Activated CD4-positive, alpha-beta T cell treated with anti-CD3 and anti-CD28 coated beads, Interleukin-2, amount 10 ng/mL, durations not matched to agents 7 days and 5 days (primary cell): ENCODE measurements around the gene CIZ1. TPM values are rescaled to one million over a fixed set of nuclear protein-coding genes. Genes with fewer than 3 reads are reported as not detected.
A peak's percentile ranks its signal among the peaks of the same experiment; 100 is the strongest.

ENCODE experiments used
- CTCF ChIA-PET: fragments of 350-600 bp; sonication (Branson Sonifier 250); formaldehyde crosslinking; loops from one replicate; lab custom pipeline; 2021; ENCODE audit warnings: antibody characterized with exemption; lab: Charles Lee
- POLR2A ChIA-PET: fragments of 350-600 bp; sonication (Branson Sonifier 250); formaldehyde crosslinking; loops from one replicate; lab custom pipeline; 2021; ENCODE audit warnings: antibody characterized with exemption; lab: Charles Lee
- DNase-seq: peaks from one replicate; pipeline ENCODE4 v3.0.0-alpha.2; 2020
- H3K27ac Mint-ChIP-seq: one replicate; pipeline ENCODE4 v1.8.0; 2021; ENCODE audit warnings: mild to moderate bottlenecking, moderate library complexity, mixed read lengths
- H3K27me3 Mint-ChIP-seq: one replicate; pipeline ENCODE4 v1.8.0; 2021; ENCODE audit warnings: mixed read lengths
- H3K36me3 Mint-ChIP-seq: one replicate; pipeline ENCODE4 v1.8.0; 2021; ENCODE audit warnings: low read depth, mixed read lengths
- H3K4me1 Mint-ChIP-seq: one replicate; pipeline ENCODE4 v1.8.0; 2021; ENCODE audit warnings: mixed read lengths
- H3K4me3 Mint-ChIP-seq: one replicate; pipeline ENCODE4 v1.8.0; 2021; ENCODE audit warnings: mild to moderate bottlenecking, moderate library complexity, mixed read lengths
- H3K9me3 Mint-ChIP-seq: one replicate; pipeline ENCODE4 v1.8.0; 2021; ENCODE audit warnings: mixed read lengths
- total RNA-seq, 2 experiments: library from RNA; stranded (reverse); gene quantifications; one replicate each; pipeline ENCODE4 v1.2.3, GENCODE V29; 2021

Gene CIZ1
- total RNA-seq, 2 experiments from 2014 or later, result 128 to 129 TPM

DNA sequence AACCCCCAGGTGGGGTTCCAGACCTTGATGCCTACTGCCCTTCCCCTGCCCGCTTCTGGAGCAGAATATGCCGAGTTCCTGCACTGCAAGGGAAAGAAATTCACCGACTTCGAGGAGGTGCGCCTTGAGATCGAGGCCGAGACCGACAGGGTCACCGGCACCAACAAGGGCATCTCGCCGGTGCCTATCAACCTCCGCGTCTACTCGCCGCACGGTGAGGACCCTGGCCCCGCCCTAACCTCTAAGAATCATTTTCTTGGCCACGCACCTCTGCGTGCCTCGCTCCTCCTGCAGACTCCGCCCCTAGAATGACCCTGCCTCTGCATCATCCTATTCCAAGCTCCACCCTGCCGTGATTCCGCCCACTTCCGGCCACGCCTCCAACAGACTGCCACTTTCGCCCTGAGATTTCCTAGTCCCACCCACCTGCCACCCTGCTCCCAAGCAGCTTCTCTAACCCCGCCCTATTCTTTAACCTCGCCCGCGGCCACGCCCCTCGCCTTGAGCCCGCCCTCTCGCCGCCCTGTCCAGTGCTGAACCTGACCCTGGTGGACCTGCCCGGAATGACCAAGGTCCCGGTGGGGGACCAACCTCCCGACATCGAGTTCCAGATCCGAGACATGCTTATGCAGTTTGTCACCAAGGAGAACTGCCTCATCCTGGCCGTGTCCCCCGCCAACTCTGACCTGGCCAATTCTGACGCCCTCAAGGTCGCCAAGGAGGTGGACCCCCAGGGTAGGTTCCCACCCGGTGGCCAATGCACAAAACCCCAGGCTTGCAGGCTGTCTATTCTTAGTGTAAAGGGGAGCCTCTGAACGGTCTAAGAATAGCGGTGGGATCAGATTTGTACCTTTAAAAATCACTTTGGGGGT, 27.4 kb upstream of the CIZ1 start:
- ChIA-PET CTCF (interaction anchor here (0.6 to 2.1 kb wide), 5 partner anchors 12 to 53 kb away, joined by 3 to 12 read pairs (median 4); partner anchors contain the start of gene CIZ1), POLR2A (no interaction called here)
- Mint-ChIP-seq H3K9me3 (no peaks in the 10 kb centered on the region), H3K4me3 (peak overlapping the region; percentile 71), H3K27ac (peak overlapping the region; percentile 67), H3K27me3 (peaks cover 6% of the 10 kb centered on the region), H3K36me3 (no peaks in the 10 kb centered on the region), H3K4me1 (peaks cover 14% of the 10 kb centered on the region)
- DNase-seq, result peak; percentile 95

DNA sequence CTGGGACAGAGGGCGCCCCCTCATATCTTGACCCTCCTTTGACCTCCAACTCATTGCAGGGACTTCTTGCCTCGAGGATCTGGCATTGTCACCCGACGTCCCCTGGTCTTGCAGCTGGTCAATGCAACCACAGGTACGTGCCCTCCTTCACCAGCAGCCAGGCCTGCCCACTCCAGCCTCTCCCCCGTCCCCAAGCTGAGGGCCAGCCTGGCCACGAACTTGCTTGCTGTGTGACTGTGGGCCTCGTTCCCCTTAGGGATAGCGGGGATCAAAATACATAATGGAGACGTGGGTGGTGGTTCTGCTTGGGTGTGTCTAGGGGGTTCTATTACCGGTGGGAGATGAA, 26.8 kb upstream of the CIZ1 start:
- no peaks in the 10 kb centered on the region for H3K36me3 Mint-ChIP-seq

DNA sequence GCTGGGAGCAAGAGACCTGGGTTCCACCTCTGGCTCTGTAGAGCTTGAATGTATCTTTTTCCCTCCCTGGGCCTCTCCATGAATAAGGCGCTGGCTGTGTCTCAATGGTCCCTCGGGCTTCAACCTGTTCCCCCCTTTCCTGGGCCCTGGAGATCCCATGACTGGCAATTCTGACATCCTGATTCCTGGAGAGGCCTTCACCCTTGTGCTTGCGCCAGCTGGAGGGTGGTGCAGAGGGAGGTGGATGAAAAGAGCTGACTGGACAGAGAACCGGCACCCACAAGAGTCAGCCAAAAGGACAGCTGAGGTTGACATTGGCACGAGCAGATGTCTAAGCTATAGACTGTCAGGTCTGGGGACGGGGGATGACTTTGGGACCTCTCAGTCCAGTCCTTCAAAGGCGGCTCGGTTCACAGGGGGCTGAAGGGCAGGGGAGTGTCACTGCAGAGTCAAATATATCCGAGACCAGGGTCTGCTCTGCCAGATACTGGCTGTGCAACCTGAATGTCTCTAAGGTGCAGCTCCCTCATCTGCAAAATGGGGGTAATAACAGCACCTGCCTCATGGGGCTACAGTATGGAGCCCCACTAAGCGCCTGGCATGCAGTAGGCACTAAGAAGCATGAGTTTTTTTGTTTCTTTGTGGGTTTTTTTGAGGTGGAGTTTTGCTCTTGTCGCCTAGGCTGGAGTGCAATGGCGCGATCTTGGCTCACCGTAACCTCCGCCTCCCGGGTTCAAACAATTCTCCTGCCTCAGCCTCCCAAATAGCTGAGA, 25.6 kb upstream of the CIZ1 start:
- POLR2A ChIA-PET, result no interaction called here
- Mint-ChIP-seq H3K27ac (no peak overlapping the region), H3K4me3 (no peak overlapping the region), H3K36me3 (no peaks in the 10 kb centered on the region), H3K4me1 (peaks cover 14% of the 10 kb centered on the region), H3K9me3 (no peaks in the 10 kb centered on the region), H3K27me3 (peaks cover 17% of the 10 kb centered on the region)
- DNase-seq, result no peak
- CTCF ChIA-PET, result interaction anchor here (0.5 to 1.9 kb wide), 3 partner anchors 10 to 736 kb away, joined by 3 to 5 read pairs (median 3); no protein-coding TSS in a partner anchor

More for the DNA sequence above, 26.8 kb upstream of the CIZ1 start:
- POLR2A ChIA-PET, result no interaction called here
- Mint-ChIP-seq H3K27ac (peak overlapping the region; percentile 67), H3K9me3 (no peaks in the 10 kb centered on the region), H3K4me1 (peaks cover 14% of the 10 kb centered on the region), H3K4me3 (peak overlapping the region; percentile 71), H3K27me3 (peaks cover 7% of the 10 kb centered on the region)
- DNase-seq, result no peak
- CTCF ChIA-PET, result interaction anchor here (0.6 to 2.1 kb wide), 5 partner anchors 11 to 53 kb away, joined by 3 to 12 read pairs (median 4); partner anchors contain the start of gene CIZ1

DNA sequence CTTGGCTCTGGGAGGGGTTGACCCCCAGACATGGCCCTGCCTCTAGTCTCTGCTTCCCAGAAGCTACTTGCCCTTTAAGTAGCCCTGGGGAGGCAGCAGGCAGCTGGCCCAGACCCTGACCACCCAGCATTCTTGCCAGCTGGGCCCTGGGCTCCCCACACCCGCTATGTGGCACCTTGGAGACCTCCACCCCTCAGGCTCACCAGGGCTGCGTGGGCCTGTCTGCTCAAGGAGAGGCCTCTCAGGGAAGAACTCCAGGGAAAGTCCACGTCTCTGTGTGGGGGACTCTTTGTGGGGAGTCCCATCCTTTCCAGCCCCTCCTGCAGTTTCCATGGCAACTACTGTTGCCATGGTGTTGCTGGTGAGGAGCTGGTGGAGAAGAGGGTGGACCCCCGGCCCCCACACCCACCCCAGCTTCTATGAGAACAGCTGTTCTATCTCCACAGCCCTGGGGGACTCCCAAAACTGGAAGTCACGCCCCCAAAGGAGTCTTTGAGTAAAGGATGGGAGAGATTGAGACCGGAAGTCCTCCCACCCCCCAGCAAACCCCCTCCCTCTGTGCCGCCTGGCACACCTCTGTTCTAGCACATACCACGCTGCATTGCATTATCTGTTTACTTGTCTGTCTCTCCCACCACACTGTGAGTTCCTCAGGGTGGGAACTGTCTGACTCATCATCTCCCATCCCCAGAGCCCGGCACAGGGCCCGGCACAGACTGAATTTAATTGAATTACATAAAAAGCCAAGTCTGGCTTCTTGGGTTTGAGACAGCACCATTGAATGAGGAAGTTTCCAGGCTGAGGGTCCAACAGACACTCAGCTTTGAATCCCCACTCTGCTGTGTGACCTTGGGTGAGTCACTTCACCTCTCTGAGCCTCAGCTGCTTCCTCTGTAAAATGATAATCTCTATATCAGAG, 24.4 kb upstream of the CIZ1 start:
- ChIA-PET CTCF (no interaction called here), POLR2A (no interaction called here)
- no peak overlapping the region for H3K4me3 Mint-ChIP-seq
- DNase-seq, result no peak
- H3K27me3 Mint-ChIP-seq, result peaks cover 22% of the 10 kb centered on the region
- H3K4me1 Mint-ChIP-seq, result peaks cover 14% of the 10 kb centered on the region
- no peaks in the 10 kb centered on the region for H3K36me3 Mint-ChIP-seq
- H3K9me3 Mint-ChIP-seq, result no peaks in the 10 kb centered on the region
- H3K27ac Mint-ChIP-seq, result peak overlapping the region; percentile 19

DNA sequence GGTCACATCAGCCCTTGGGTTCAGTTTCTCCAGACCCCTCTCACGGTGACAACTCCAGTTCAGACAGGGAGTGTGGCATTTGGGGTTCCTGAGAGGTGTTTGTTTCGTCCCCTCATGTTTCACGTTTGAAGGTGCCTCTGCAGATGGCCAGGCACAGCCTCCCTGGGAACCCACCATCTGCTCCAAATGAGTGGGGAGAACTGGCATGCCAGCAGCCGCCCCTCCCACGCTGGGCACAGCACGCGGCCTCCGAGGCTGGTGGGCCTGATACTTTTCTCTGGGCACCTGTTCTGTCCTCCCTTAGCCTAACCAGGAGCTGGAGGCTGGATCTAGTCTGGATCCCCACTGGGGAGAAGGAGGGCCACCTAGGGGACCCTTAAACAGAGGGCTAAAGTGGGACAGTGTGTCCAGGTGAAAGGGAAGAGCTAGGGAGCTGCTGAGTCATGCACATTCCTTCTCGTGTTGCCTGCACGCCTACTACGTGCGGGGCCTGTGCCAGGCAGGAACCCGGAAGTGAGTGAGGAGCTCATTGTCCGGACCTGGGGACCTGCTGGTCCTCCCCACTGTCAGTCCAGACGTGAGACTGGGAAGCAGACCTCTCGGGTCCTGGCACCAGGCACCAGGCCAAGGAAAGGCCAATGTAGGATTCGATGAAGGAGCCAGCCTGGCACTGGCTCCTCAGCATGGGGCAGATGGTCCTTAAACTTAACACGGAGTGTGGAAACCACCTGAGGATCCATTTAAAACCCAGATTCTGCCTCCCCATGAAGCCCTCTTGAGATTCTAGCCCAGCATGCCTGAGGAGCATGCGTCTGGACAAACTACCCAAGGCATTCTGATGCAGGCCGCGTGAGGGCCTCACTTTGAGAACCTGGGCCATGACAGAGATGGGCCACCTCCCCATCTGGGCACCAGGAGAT, 23.5 kb upstream of the CIZ1 start:
- Mint-ChIP-seq H3K27me3 (peaks cover 22% of the 10 kb centered on the region), H3K4me3 (no peak overlapping the region), H3K36me3 (no peaks in the 10 kb centered on the region), H3K27ac (no peak overlapping the region), H3K9me3 (no peaks in the 10 kb centered on the region), H3K4me1 (peaks cover 14% of the 10 kb centered on the region)
- no peak for DNase-seq
- ChIA-PET CTCF (interaction anchor here (1.5 kb wide), 1 partner anchor 272 kb away, joined by 3 read pairs; no protein-coding TSS in a partner anchor), POLR2A (no interaction called here)

DNA sequence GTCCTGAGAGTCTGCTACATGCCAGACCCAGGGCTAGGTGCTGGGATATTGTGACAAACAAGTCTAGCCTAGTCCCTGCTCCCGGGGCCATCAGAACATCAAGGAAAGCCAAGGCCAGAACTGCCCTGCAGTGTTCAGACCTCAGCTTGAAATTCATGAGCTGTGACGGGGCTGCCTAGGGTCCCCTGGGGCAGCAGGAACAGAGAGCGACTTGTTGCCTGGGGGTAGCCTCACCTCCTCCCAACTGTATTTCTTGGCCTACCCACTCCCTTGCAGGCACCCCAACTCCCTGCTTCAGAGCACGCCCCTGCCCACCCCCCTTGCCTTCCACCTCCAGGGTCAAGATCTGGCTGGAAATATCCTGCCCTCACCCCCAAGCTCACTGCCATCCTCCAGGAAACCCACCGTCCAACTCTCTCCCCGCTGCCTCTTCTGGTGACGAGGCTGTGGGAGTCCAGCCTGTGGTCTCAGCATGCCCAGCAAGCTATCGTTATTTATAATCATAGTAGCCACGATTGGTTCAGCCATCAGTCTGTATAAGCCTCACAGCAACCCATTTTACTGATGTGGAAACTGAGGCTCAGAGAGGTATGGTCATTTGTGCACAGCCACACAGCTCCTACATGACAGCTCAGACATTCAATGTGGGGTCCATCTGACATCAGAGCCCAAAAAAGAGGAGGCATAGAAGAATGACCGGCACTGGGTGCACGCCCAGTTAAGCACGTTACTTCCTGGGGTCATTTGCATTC, 22.6 kb upstream of the CIZ1 start:
- Mint-ChIP-seq H3K36me3 (no peaks in the 10 kb centered on the region), H3K4me3 (no peak overlapping the region), H3K27me3 (peaks cover 22% of the 10 kb centered on the region), H3K4me1 (peaks cover 12% of the 10 kb centered on the region), H3K27ac (no peak overlapping the region), H3K9me3 (no peaks in the 10 kb centered on the region)
- ChIA-PET CTCF (interaction anchor here (1.5 kb wide), 1 partner anchor 271 kb away, joined by 3 read pairs; no protein-coding TSS in a partner anchor), POLR2A (no interaction called here)
- no peak for DNase-seq

DNA sequence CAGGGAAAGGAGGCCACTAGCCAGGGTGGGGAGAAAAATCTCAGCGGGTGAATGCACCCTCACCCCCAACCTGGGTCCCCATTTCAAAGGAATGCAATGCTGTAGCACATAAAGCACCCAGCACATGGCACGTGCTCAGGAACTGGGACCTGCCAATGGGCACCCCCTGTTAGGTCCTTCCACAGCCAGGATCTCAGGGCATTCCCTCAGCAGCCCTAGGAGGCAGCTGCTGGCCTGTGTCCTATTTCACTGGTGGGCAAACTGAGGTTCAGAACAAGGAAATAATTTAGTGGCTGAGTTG, 20.6 kb upstream of the CIZ1 start:
- Mint-ChIP-seq H3K9me3 (no peaks in the 10 kb centered on the region), H3K36me3 (no peaks in the 10 kb centered on the region), H3K4me1 (no peaks in the 10 kb centered on the region), H3K27me3 (peaks cover 24% of the 10 kb centered on the region), H3K27ac (no peak overlapping the region), H3K4me3 (no peak overlapping the region)
- ChIA-PET POLR2A (no interaction called here), CTCF (interaction anchor here (1.5 kb wide), 1 partner anchor 16 kb away, joined by 3 read pairs; no protein-coding TSS in a partner anchor)
- no peak for DNase-seq

DNA sequence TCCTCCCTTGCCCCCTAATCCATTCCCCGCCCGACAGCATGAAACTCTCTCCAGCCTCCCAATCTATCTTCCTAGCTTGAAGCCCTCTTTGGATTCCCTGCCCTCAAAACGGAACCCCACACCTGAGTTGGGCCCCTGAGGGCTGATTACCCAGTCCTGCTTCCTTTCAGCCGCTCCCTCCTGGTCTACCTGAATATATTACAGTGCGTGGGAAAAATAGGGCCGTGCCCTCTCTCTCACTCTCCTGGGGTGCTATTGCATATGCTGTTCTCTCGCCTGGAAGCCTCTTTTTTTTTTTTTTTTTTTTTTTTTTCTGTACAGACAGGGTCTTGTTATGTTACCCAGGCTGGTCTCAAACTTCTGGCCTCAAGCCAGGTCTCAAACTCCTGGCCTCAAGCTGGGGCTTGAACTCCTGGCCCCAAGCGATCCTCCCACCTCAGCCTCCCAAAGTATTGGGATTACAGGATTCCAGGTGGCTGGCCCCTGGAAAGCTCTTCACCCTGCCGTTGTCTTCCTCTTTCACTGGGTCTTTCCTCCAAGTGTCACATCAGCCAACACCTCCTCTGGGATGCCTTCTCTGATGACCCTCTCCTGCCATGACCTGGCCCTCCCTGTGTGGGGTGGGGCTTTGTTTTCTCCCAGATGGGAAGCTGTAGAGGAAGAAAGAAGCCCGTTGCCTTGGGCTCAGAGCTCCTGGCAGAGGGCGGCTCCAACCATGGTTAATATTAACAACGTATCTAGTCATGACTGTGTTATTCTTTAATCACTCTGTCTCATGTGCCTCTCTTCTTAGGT, 20.0 kb upstream of the CIZ1 start:
- Mint-ChIP-seq H3K4me1 (no peaks in the 10 kb centered on the region), H3K27ac (no peak overlapping the region), H3K4me3 (no peak overlapping the region), H3K36me3 (no peaks in the 10 kb centered on the region), H3K27me3 (peaks cover 27% of the 10 kb centered on the region), H3K9me3 (no peaks in the 10 kb centered on the region)
- ChIA-PET CTCF (interaction anchor here (1.5 kb wide), 1 partner anchor 16 kb away, joined by 3 read pairs; no protein-coding TSS in a partner anchor), POLR2A (interaction anchor here (0.6 kb wide), 1 partner anchor 388 kb away, joined by 3 read pairs; no protein-coding TSS in a partner anchor)
- DNase-seq, result no peak

DNA sequence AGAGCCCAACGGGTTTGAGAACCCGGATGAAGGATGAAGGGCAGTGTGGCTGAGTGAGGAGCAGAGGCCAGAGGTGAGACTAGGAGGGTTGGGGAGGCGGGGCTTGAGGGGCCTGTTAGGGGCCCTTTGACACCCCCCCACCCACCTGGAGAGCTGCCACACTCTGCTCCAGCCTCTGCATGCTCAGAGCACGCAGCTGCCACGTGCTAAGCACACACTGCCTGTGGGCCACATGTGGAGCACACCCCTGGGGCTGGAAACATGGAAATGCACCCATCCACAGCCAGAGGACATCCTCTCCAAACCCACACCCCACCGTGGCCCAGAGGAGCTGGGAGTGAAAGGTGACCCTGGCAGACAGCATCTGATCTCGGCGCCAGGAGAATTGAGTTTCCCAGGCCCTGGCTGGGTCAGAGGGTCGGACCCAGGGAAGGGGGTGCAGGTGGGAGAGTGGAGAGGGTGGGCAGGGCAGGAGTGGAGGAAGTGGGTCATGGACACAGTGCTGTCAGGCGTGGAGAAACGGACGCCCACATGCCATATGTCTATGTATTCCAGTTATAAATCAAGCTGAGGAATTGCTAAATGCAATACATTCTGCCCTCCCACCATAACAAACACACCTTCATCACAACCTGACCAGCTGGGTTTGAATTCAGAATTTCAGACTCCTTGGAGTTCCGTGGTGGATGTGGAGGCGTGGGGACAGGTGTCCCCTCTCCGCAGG, 17.7 kb upstream of the CIZ1 start:
- H3K27ac Mint-ChIP-seq, result no peak overlapping the region
- H3K9me3 Mint-ChIP-seq, result no peaks in the 10 kb centered on the region
- ChIA-PET CTCF (interaction anchor here (1.0 kb wide), 1 partner anchor 86 kb away, joined by 3 read pairs; no protein-coding TSS in a partner anchor), POLR2A (no interaction called here)
- H3K4me3 Mint-ChIP-seq, result no peak overlapping the region
- no peaks in the 10 kb centered on the region for H3K36me3 Mint-ChIP-seq
- no peak for DNase-seq
- H3K4me1 Mint-ChIP-seq, result peaks cover 2% of the 10 kb centered on the region
- H3K27me3 Mint-ChIP-seq, result peaks cover 43% of the 10 kb centered on the region

DNA sequence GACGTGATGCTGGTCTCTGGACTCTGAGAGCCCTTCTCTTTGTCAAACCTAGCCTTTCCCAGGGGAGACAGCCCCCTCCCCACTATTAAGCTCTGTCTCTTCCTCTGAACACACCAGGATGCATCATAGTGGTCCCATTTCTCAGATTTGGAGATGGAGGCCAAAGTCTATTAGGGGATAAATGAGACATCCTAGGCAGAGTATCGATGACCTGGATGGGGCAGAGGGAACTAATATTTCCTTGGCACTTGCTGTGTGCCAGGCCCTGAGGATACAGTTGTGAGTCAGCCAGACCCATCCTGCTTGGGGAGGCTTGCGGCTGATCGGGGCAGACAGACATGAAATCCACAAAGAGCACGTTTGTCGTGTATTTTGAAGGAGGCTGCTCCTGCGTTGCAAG, 17.0 kb upstream of the CIZ1 start:
- no peak for DNase-seq
- ChIA-PET POLR2A (no interaction called here), CTCF (interaction anchor here (0.6 kb wide), 1 partner anchor 599 kb away, joined by 3 read pairs; no protein-coding TSS in a partner anchor)
- no peaks in the 10 kb centered on the region for H3K36me3 Mint-ChIP-seq
- no peak overlapping the region for H3K4me3 Mint-ChIP-seq
- H3K27ac Mint-ChIP-seq, result no peak overlapping the region
- H3K27me3 Mint-ChIP-seq, result peaks cover 44% of the 10 kb centered on the region
- peaks cover 3% of the 10 kb centered on the region for H3K4me1 Mint-ChIP-seq
- H3K9me3 Mint-ChIP-seq, result no peaks in the 10 kb centered on the region
